ENCODE measurements around the gene CANX. TPM values are rescaled to one million over a fixed set of nuclear protein-coding genes. Genes with fewer than 3 reads are reported as not detected.
"Not testable (repeated sequence)": the region's sequence is repeated elsewhere in the genome, so short reads cannot be mapped to it uniquely, and the experiment has no call there.

Gene CANX, protein sequence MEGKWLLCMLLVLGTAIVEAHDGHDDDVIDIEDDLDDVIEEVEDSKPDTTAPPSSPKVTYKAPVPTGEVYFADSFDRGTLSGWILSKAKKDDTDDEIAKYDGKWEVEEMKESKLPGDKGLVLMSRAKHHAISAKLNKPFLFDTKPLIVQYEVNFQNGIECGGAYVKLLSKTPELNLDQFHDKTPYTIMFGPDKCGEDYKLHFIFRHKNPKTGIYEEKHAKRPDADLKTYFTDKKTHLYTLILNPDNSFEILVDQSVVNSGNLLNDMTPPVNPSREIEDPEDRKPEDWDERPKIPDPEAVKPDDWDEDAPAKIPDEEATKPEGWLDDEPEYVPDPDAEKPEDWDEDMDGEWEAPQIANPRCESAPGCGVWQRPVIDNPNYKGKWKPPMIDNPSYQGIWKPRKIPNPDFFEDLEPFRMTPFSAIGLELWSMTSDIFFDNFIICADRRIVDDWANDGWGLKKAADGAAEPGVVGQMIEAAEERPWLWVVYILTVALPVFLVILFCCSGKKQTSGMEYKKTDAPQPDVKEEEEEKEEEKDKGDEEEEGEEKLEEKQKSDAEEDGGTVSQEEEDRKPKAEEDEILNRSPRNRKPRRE
- total RNA-seq (100 to 1,000 TPM; 372 to 659 (median 492) TPM), polyA plus RNA-seq (100 to 1,000 TPM in 1 of 2 donors, 10 to 100 TPM in 1; 90.9 to 212 TPM)
- long read RNA-seq, donor 1, full-length matches to known transcripts = 620 of 717 reads
- long read RNA-seq, donor 1, partial matches to known transcripts = 65 of 717 reads
- long read RNA-seq, donor 1, other reads (novel, unspliced or antisense) = 32 of 717 reads
- long read RNA-seq, donor 2, full-length matches to known transcripts = 575 of 676 reads
- long read RNA-seq, donor 2, partial matches to known transcripts = 69 of 676 reads
- long read RNA-seq, donor 2, other reads (novel, unspliced or antisense) = 32 of 676 reads
- long read RNA-seq, donor 3, full-length matches to known transcripts = 1,429 of 2,013 reads
- long read RNA-seq, donor 3, partial matches to known transcripts = 516 of 2,013 reads
- long read RNA-seq, donor 3, other reads (novel, unspliced or antisense) = 68 of 2,013 reads

GRCh38 chr5:179698935-179699615, at the start of gene CANX:
Gene CANX (plus strand): TSS chr5:179698967. CDS start chr5:179705682, 6,715 bp downstream.
- Histone ChIP-seq H3K27ac (peak within 1 kb of the TSS; percentile 85 to 100 (median 97)), H3K4me3 (peak within 1 kb of the TSS; percentile 57 to 99 (median 89)), H3K9me3 (no peaks in the 10 kb centered on the region), H3K27me3 (no peaks in the 10 kb centered on the region), H3K4me1 (peaks cover 4 to 62% (median 39%) of the 10 kb centered on the region in 9 donors), H3K36me3 (peaks cover 0 to 27% (median under 1%) of the 10 kb centered on the region in 9 donors)
- TF ChIP-seq, protein P1, sequence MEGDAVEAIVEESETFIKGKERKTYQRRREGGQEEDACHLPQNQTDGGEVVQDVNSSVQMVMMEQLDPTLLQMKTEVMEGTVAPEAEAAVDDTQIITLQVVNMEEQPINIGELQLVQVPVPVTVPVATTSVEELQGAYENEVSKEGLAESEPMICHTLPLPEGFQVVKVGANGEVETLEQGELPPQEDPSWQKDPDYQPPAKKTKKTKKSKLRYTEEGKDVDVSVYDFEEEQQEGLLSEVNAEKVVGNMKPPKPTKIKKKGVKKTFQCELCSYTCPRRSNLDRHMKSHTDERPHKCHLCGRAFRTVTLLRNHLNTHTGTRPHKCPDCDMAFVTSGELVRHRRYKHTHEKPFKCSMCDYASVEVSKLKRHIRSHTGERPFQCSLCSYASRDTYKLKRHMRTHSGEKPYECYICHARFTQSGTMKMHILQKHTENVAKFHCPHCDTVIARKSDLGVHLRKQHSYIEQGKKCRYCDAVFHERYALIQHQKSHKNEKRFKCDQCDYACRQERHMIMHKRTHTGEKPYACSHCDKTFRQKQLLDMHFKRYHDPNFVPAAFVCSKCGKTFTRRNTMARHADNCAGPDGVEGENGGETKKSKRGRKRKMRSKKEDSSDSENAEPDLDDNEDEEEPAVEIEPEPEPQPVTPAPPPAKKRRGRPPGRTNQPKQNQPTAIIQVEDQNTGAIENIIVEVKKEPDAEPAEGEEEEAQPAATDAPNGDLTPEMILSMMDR (IDR thresholded peaks at IDR 0.05) = no peak
- ATAC-seq = peak in 6 of 8 donors; percentile 0 to 21 (median 4)
- no peak for DNase-seq
- intact Hi-C loops (cut with DNase I) = loop anchor here in 5 of 10 donors (1.0 to 5.0 kb wide), 5 partner anchors 21 to 34 kb away; partner anchors contain the start of gene MAML1 (in 3 of the 5)
- WGBS, 2 donors = 0% methylated on average over 54 to 57 of the region's 58 CpGs

GRCh38 chr5:179649166-179649703, 49.5 kb upstream of the CANX start:
- ATAC-seq; H3K4me1 ChIP-seq; intact Hi-C loops (cut with DNase I); H3K27me3 ChIP-seq; H3K9me3 ChIP-seq; H3K36me3 ChIP-seq; H3K27ac ChIP-seq; DNase-seq; H3K4me3 ChIP-seq: not testable (repeated sequence)
- 64 to 65% methylated on average over 7 to 10 of the region's 10 CpGs for WGBS, 2 donors

GRCh38 chr5:179650245-179650644, 48.5 kb upstream of the CANX start:
- 90 to 95% methylated on average over 16 to 25 of the region's 26 CpGs for WGBS, 2 donors
- ATAC-seq; H3K36me3 ChIP-seq; H3K4me1 ChIP-seq; DNase-seq; H3K9me3 ChIP-seq; H3K4me3 ChIP-seq; H3K27ac ChIP-seq; intact Hi-C loops (cut with DNase I); H3K27me3 ChIP-seq: not testable (repeated sequence)

DNA sequence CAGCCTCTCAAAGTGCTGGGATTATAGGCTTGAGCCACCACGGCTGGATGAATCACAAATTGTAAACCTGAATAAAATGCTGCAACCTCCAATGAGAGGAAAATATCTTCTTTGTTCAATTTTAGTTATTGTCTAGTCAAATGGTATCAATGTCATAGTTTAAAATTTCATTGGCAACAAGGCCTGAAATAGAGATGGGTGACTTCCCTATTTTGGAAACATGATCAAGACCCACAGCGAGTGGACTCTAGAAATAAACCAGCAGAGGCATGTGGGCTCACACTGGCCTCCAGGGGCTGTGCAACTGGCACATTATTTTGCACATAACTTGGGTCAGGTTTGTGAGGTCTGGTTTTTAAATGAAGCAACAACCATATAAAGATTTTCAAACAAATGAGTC, 45.6 kb upstream of the CANX start:
- H3K9me3 ChIP-seq; DNase-seq; H3K36me3 ChIP-seq; intact Hi-C loops (cut with DNase I); H3K4me3 ChIP-seq; H3K4me1 ChIP-seq; H3K27me3 ChIP-seq; H3K27ac ChIP-seq; ATAC-seq: not testable (repeated sequence)
- WGBS, 2 donors = 69 to 73% methylated on average over 2 of the region's 2 CpGs

GRCh38 chr5:179657302-179658178, 41.2 kb upstream of the CANX start:
- H3K4me1 ChIP-seq; H3K9me3 ChIP-seq; intact Hi-C loops (cut with DNase I); H3K27me3 ChIP-seq: not testable (repeated sequence)
- 23 to 30% methylated on average over 7 to 11 of the region's 50 CpGs for WGBS, 2 donors
- Histone ChIP-seq H3K27ac (peak overlapping the region in 1 of 10 donors; percentile 62), H3K36me3 (peaks cover 0 to 11% (median 0%) of the 10 kb centered on the region in 9 donors), H3K4me3 (peak overlapping the region in 5 of 10 donors; percentile 22 to 38 (median 34))
- TF ChIP-seq, protein P1 (IDR thresholded peaks at IDR 0.05) = peak in 1 of 9 donors; percentile 15
- ATAC-seq = peak; percentile 92 to 98 (median 96)
- peak; percentile 16 to 22 for DNase-seq
